Astrocyte of the spinal cord (primary cell): ENCODE data around the gene DGKD.

Experiments used
- DNase-seq: peaks from one replicate; pipeline ENCODE4 v3.0.0; 2011; ENCODE audit warnings: low read depth, low spot score
- H3K4me3 ChIP-seq: 2 replicates; pipeline ENCODE4 v1.5.1; 2011; ENCODE audit warnings: low read depth, mild to moderate bottlenecking, low read length, moderate library complexity
- CTCF ChIP-seq: IDR thresholded peaks from 2 replicates; pipeline ENCODE4 v1.5.1; 2012; ENCODE audit warnings: low read depth, mild to moderate bottlenecking, low read length, inconsistent platforms
- in situ Hi-C: cut with HindIII; loops from 2 replicates; pipeline ENCODE4 v1.10.0; 2017; ENCODE audit warnings: low sequenced_read_pairs

DGKD gene

GRCh38 chr2:233462202-233462785 is 108.0 kb downstream of the DGKD start:
- no peak for DNase-seq
- in situ Hi-C loops, result no loop called here
- no peak for TF ChIP-seq CTCF
- H3K4me3 ChIP-seq, result no peak overlapping the region

DNA sequence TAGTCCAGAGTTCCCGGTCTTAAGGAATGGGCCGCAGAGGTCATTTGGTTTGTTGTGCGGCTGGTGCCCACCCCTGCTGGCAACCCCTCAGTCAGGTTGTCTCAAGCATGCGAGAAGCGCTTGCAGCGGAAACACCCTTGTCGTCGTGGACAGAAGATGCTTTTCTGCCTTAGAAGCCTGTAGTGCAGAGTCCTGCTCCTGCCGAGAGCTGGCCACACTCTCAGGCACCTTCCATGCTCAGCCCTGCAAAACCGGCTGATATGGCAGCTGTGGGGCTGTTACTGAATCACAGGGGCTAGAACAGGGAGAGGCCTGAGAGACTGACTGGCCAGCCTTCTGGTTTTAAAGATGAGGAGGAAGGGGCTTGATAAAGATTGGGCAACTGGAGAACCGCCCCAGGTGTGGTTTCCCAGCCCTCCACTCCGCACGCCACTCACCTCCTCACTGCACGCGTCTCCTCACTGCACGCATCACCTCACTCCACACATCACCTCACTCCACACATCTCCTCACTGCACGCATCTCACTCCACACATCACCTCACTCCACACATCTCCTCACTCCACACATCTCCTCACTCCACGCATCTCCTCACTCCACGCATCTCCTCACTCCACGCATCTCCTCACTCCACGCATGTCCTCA is 108.7 kb downstream of the DGKD start:
- in situ Hi-C loops, result no loop called here
- no peak for DNase-seq
- no peak for TF ChIP-seq CTCF
- H3K4me3 ChIP-seq, result no peak overlapping the region

GRCh38 chr2:233463586-233463985 is 109.3 kb downstream of the DGKD start:
- no peak for DNase-seq
- in situ Hi-C loops, result no loop called here
- TF ChIP-seq CTCF, result no peak
- no peak overlapping the region for H3K4me3 ChIP-seq

GRCh38 chr2:233464056-233464455 is 109.8 kb downstream of the DGKD start:
- in situ Hi-C loops, result no loop called here
- TF ChIP-seq CTCF, result no peak
- no peak overlapping the region for H3K4me3 ChIP-seq
- DNase-seq, result no peak

- in situ Hi-C loops, result no loop called here
- DNase-seq, result no peak
- TF ChIP-seq CTCF, result no peak
- H3K4me3 ChIP-seq, result no peak overlapping the region
These were observed 110.4 kb downstream of the DGKD start for GRCh38 chr2:233464531-233465240.

- in situ Hi-C loops, result no loop called here
- H3K4me3 ChIP-seq, result no peak overlapping the region
- TF ChIP-seq CTCF, result no peak
- DNase-seq, result no peak
These were observed 112.8 kb downstream of the DGKD start for GRCh38 chr2:233466991-233467603.
